CD4-positive, alpha-beta T cell treated with Interleukin-1 beta for 1 hour (primary cell): Measurements from ENCODE around the gene KCNMB1.

Source experiments
- DNase-seq, 2 donors: peaks; one replicate each; pipeline ENCODE4 v3.0.0-alpha.2; 2020 to 2022

KCNMB1 gene

GRCh38 chr5:170375283-170375682, 13.9 kb downstream of the KCNMB1 start:
- no peak for DNase-seq

- no peak for DNase-seq
Observed at GRCh38 chr5:170372971-170373370, 16.2 kb downstream of the KCNMB1 start.

- DNase-seq, result no peak
Observed at GRCh38 chr5:170368586-170368985, 20.6 kb downstream of the KCNMB1 start.

- DNase-seq, result no peak
Observed at GRCh38 chr5:170366276-170366675, 22.9 kb downstream of the KCNMB1 start.

- no peak for DNase-seq
Observed at GRCh38 chr5:170365831-170366230, 23.3 kb downstream of the KCNMB1 start.

- DNase-seq, result no peak
Observed at GRCh38 chr5:170365011-170365410, 24.2 kb downstream of the KCNMB1 start.

- peak in 1 of 2 donors; percentile 47 for DNase-seq
Observed at GRCh38 chr5:170363671-170364070, 25.5 kb downstream of the KCNMB1 start.

GRCh38 chr5:170362656-170363055, 26.5 kb downstream of the KCNMB1 start:
- DNase-seq, result no peak

GRCh38 chr5:170362102-170362501, 27.1 kb downstream of the KCNMB1 start:
- no peak for DNase-seq

- no peak for DNase-seq
Observed at GRCh38 chr5:170361616-170362015, 27.6 kb downstream of the KCNMB1 start.

- DNase-seq, result no peak
Observed at GRCh38 chr5:170361116-170361515, 28.1 kb downstream of the KCNMB1 start.

GRCh38 chr5:170360709-170361108, 28.5 kb downstream of the KCNMB1 start:
- peak in 1 of 2 donors; percentile 22 for DNase-seq

- peak in 1 of 2 donors; percentile 63 for DNase-seq
Observed at GRCh38 chr5:170357955-170358444, 31.2 kb downstream of the KCNMB1 start.

- DNase-seq, result no peak
Observed at GRCh38 chr5:170355601-170356098, 33.5 kb downstream of the KCNMB1 start.

GRCh38 chr5:170353961-170354360, 35.2 kb downstream of the KCNMB1 start:
- no peak for DNase-seq

GRCh38 chr5:170353011-170353761, 36.0 kb downstream of the KCNMB1 start:
- DNase-seq, result no peak

GRCh38 chr5:170348137-170348633, 41.0 kb downstream of the KCNMB1 start:
- no peak for DNase-seq

- no peak for DNase-seq
Observed at GRCh38 chr5:170347022-170347567, 42.1 kb downstream of the KCNMB1 start.

- no peak for DNase-seq
Observed at GRCh38 chr5:170345971-170346370, 43.2 kb downstream of the KCNMB1 start.

- no peak for DNase-seq
Observed at GRCh38 chr5:170343177-170343576, 46.0 kb downstream of the KCNMB1 start.

- DNase-seq, result no peak
Observed at GRCh38 chr5:170342153-170342725, 46.9 kb downstream of the KCNMB1 start.

- no peak for DNase-seq
Observed at GRCh38 chr5:170341545-170341944, 47.6 kb downstream of the KCNMB1 start.

- no peak for DNase-seq
Observed at GRCh38 chr5:170339780-170340167, 49.4 kb downstream of the KCNMB1 start.
